ENCODE results near the gene PRR32.
"Not testable (repeated sequence)": the region's sequence is repeated elsewhere in the genome, so short reads cannot be mapped to it uniquely, and the experiment has no call there.

PRR32 gene

DNA sequence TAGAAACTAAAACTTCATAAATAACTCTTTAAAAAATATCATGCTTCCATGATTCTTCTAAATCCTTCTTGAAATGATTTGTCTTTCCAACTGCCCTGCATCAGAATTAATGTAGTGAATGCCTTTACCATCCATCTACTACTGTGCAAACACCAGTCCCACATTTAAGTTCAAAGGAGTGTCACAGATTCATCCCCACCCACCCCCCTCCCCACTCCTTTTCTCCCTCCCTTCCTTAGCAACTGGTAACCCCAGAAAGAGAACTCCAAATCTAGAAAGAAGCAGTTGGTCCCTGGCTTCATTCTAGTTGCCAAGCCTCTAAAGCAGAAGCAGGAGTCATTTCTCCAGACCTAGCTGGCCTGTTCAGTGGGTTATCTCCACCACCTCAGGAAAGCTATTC is at the start of gene PRR32:
TSS of gene PRR32 (plus strand) at position 301 of the 400 bp plus-strand sequence. CDS start 115 bp downstream, outside the sequence.
- no peak for DNase-seq

DNA sequence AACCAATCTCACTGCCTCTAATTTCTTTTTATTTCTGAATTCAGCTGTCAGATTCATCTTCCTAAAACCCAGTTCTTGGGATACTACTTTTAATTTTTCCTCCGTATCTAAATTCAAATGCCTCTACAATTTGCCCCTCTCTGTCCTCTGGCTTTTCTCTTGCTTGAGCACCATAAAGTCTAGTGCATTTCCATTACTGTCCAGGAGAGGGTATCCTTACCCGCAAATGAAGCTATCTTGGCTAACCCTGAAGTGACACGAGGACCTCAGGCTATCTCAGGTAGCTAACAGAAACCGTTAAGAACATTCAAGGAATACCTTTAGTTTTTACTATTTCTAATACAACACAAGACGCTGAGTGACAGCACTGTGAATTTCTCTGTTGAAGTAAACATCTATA is 49.4 kb upstream of the PRR32 start:
- no peak for DNase-seq

DNA sequence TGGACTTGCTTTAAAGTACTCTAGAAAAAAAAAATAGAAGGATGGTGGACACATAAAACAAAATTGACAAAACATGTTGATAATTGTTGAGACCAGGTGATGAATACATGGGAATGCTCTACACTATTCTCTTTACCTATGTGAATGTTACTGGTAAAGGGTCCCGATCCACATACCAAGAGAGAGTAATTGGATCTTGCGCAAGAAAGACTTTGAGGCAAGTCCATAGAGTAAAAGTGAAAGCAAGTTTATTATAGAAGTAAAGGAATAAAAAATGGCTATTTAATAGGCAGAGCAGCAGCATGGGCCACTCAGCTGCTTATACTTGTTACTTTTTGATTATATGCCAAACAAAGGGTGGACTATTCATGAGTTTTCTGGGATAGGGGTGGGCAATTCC is 34.0 kb upstream of the PRR32 start:
- DNase-seq: no peak

GRCh38 chrX:126799059-126799458 is 20.5 kb upstream of the PRR32 start:
- no peak for DNase-seq

DNA sequence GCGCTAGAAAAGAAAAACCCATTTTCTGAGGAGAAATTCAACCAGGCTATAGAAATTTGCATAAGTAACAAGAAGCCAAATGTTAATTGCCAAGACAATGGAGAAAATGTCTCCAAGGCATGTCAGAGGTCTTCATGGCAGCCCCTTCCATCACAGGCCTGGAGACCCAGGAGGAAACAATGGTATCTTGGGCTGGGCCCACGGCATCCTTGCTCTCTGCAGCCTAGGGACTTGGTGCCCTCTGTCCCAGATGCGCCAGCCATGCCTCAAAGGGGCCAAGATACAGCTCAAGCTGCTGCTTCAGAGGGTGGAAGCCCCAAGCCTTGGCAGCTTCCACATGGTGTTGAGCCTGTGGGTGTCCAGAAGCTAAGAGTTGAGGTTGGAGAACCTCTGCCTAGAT is 12.7 kb upstream of the PRR32 start:
- not testable (repeated sequence) for DNase-seq

GRCh38 chrX:126815806-126816205 is 3.7 kb upstream of the PRR32 start:
- no peak for DNase-seq

GRCh38 chrX:126820700-126821420 is 1.3 kb downstream of the PRR32 start:
- no peak for DNase-seq

DNA sequence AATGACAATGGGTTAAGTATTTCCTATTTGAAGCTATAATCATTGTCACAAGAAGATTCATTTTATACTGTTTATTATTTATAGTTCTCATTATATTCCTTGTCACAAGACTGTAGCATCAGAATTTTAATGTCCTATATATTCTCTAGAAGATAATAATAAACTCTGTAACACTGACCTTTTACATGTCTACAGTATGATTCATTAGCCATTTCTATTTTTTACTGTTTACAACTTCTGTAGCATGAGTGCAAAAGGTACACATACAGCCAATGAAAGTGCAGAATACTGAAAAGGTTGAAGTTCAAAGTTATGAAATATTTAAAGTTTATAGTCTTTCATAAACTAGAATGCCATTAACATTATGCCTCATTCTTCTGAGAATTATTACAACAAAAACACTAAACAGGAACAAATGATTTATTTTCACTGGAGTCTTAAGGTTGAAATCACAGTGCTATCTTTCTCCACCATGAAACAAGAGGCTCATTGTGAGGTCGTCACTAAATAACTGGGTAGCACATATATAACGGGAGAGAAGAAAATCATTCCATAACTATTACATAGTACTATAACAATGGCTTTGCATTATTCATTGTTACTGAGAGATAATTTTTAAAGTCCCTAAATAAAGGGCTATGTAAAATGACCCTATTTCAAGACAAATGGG is 4.9 kb downstream of the PRR32 start:
- DNase-seq: no peak

DNA sequence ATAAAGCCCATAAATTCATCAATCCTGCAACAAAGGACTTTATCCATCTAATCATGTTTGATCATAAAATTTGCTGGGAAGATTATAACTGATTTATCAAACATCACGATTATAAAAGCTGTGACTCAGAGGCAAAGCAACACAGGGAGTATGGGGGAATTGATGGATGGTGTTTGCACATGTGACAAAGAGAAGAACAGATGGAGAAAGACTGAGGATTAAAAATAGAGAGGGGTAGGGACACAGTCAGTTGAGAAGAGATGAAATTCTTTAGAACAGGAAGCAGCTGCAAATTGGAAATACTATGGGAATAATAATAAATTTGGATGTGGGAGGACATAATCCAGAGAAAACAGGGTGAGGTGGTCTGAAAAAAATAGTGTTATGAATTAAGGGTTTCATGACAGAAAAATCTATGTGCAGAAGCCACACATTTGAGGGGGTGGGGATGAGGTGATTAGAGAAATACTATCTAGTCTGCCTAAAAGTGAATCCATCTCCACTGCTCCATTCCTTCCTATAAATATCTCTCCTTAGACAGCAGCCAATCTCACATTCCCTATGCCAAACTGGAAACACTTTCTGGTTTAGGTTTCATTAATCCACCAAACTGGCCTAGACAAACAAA is 6.2 kb downstream of the PRR32 start:
- no peak for DNase-seq

DNA sequence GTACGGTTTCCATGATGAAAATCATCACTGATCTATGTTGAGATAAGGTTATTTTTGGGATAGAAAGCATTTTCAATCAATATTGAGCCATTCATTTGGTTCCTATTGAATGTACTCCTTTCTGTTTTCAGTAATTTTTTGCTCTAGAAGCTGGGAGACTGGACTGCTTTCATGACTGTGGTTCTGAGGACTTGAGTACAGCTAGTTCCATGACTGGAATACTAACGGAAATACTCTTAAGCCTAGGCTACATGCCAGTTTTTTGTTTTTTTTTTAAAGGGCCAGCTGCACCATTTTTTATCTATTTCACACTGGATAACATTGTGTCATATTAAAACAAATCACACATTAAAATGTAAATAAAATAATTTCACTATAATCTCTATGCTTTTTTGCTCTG is 16.7 kb downstream of the PRR32 start:
- DNase-seq: no peak

- no peak for DNase-seq
Observed at GRCh38 chrX:126847143-126847542, 27.6 kb downstream of the PRR32 start.

GRCh38 chrX:126855839-126856524 is 36.5 kb downstream of the PRR32 start:
- no peak for DNase-seq
